Progenitor cell of endocrine pancreas (in vitro differentiated cells): Measurements from ENCODE around the gene KDM6A. TPM values are rescaled to one million over a fixed set of nuclear protein-coding genes. Genes with fewer than 3 reads are reported as not detected.

Experiments
- DNase-seq: peaks from one replicate; pipeline ENCODE4 v3.0.0; 2021; ENCODE audit warnings: low spot score; ENCODE audit not compliant: unreplicated experiment
- H3K27ac Mint-ChIP-seq: 2 replicates; pipeline ENCODE4 v1.8.0; 2021; ENCODE audit warnings: mild to moderate bottlenecking, moderate library complexity, mixed read lengths
- H3K27me3 Mint-ChIP-seq: 2 replicates; pipeline ENCODE4 v1.8.0; 2021; ENCODE audit warnings: mixed read lengths
- H3K36me3 Mint-ChIP-seq: 2 replicates; pipeline ENCODE4 v1.8.0; 2022; ENCODE audit warnings: mixed read lengths; ENCODE audit not compliant: insufficient read depth
- H3K4me1 Mint-ChIP-seq: 2 replicates; pipeline ENCODE4 v1.8.0; 2021; ENCODE audit warnings: low read depth, mixed read lengths
- H3K4me3 Mint-ChIP-seq: 2 replicates; pipeline ENCODE4 v1.8.0; 2021; ENCODE audit warnings: low read depth, mild to moderate bottlenecking, moderate library complexity, mixed read lengths
- H3K9me3 Mint-ChIP-seq: 2 replicates; pipeline ENCODE4 v1.8.0; 2021; ENCODE audit warnings: low read depth, mixed read lengths
- CTCF ChIP-seq: fragments of 200-600 bp; sonication (generic); IDR thresholded peaks from one replicate; pipeline ENCODE4 v1.5.0; 2021; ENCODE audit warnings: antibody characterized with exemption, mild to moderate bottlenecking; ENCODE audit not compliant: unreplicated experiment
- total RNA-seq: library from RNA; stranded (reverse); gene quantifications from 2 replicates; pipeline ENCODE4 v1.2.1, GENCODE V29; 2021

KDM6A gene
- total RNA-seq, 1 donor from 2014 or later, result 112 TPM

GRCh38 chrX:44973420-44973932, 100.5 kb downstream of the KDM6A start:
- no peak for DNase-seq
- Mint-ChIP-seq H3K27ac (peak overlapping the region; percentile 71), H3K27me3 (no peaks in the 10 kb centered on the region), H3K4me1 (peaks cover 18% of the 10 kb centered on the region), H3K9me3 (peaks cover 35% of the 10 kb centered on the region), H3K36me3 (peaks cover 28% of the 10 kb centered on the region), H3K4me3 (no peak overlapping the region)
- TF ChIP-seq CTCF, result no peak

- TF ChIP-seq CTCF, result no peak
- Mint-ChIP-seq H3K27me3 (no peaks in the 10 kb centered on the region), H3K9me3 (peaks cover 42% of the 10 kb centered on the region), H3K36me3 (peaks cover 33% of the 10 kb centered on the region), H3K4me3 (no peak overlapping the region), H3K4me1 (peaks cover 18% of the 10 kb centered on the region), H3K27ac (peak overlapping the region; percentile 84)
- no peak for DNase-seq
These were observed 101.5 kb downstream of the KDM6A start for GRCh38 chrX:44974451-44974850.

- H3K4me3 Mint-ChIP-seq, result no peak overlapping the region
- peaks cover 38% of the 10 kb centered on the region for H3K9me3 Mint-ChIP-seq
- no peak for DNase-seq
- no peak for TF ChIP-seq CTCF
- peaks cover 38% of the 10 kb centered on the region for H3K36me3 Mint-ChIP-seq
- no peak overlapping the region for H3K27ac Mint-ChIP-seq
- H3K4me1 Mint-ChIP-seq, result peaks cover 17% of the 10 kb centered on the region
- no peaks in the 10 kb centered on the region for H3K27me3 Mint-ChIP-seq
These were observed 102.8 kb downstream of the KDM6A start for GRCh38 chrX:44975666-44976263.

GRCh38 chrX:44978976-44979375, 106.0 kb downstream of the KDM6A start:
- no peak for DNase-seq
- H3K9me3 Mint-ChIP-seq, result peaks cover 30% of the 10 kb centered on the region
- H3K4me1 Mint-ChIP-seq, result peaks cover 10% of the 10 kb centered on the region
- TF ChIP-seq CTCF, result no peak
- no peak overlapping the region for H3K27ac Mint-ChIP-seq
- peaks cover 37% of the 10 kb centered on the region for H3K36me3 Mint-ChIP-seq
- H3K4me3 Mint-ChIP-seq, result no peak overlapping the region
- H3K27me3 Mint-ChIP-seq, result no peaks in the 10 kb centered on the region

GRCh38 chrX:44980403-44980802, 107.4 kb downstream of the KDM6A start:
- DNase-seq, result no peak
- Mint-ChIP-seq H3K4me3 (no peak overlapping the region), H3K4me1 (peaks cover 1% of the 10 kb centered on the region), H3K9me3 (peaks cover 22% of the 10 kb centered on the region), H3K27ac (peak overlapping the region; percentile 41), H3K27me3 (no peaks in the 10 kb centered on the region), H3K36me3 (peaks cover 31% of the 10 kb centered on the region)
- no peak for TF ChIP-seq CTCF
